HCT116 (cell line): ENCODE measurements around the gene NXN. TPM values are rescaled to one million over a fixed set of nuclear protein-coding genes. Genes with fewer than 3 reads are reported as not detected.
"Not testable (repeated sequence)": the region's sequence is repeated elsewhere in the genome, so short reads cannot be mapped to it uniquely, and the experiment has no call there.

Experiments used
- ATAC-seq: fragments of 200-7000 bp; cut with Tn5 transposase; 2 replicates; pipeline ENCODE4 v1.9.1; 2020; ENCODE audit warnings: mild to moderate bottlenecking, moderate library complexity
- BruUV-seq: library from RNA; stranded (reverse); fragments of 400-500 nt; replicated peaks from 2 replicates; lab custom pipeline; 2021; lab: Mats Ljungman, UMichigan
- CTCF ChIA-PET: fragments of 300-600 bp; sonication (Branson Sonifier 250); formaldehyde crosslinking; loops from one replicate; lab custom pipeline; 2021; ENCODE audit warnings: antibody characterized with exemption; lab: Charles Lee
- POLR2A ChIA-PET: fragments of 300-600, 350-600 bp; sonication (Branson Sonifier 250); formaldehyde crosslinking; loops from one replicate; lab custom pipeline; 2021; ENCODE audit warnings: antibody characterized with exemption; lab: Charles Lee
- RAD21 ChIA-PET, 2 experiments: fragments of 300-600 bp; sonication (Branson Sonifier 250); formaldehyde crosslinking; loops; one replicate each; lab custom pipeline; 2023; ENCODE audit warnings: low total read pairs in 2 of 2; ENCODE audit not compliant: uncharacterized antibody in 2 of 2, unreplicated experiment in 2 of 2, low non-redundant PET in 1 of 2; lab: Charles Lee
- DNase-seq: peaks from one replicate; pipeline ENCODE4 v3.0.0-alpha.2; 2010; ENCODE audit warnings: low read depth, low spot score
- H2AFZ ChIP-seq: fragments of 200-600 bp; shearing (Covaris generic), sonication (generic); 2 replicates; pipeline ENCODE4 v1.6.1; 2017; ENCODE audit warnings: low read depth, mixed run types, mixed read lengths, antibody characterized with exemption, low read length; ENCODE audit not compliant: poor library complexity, severe bottlenecking
- H3K27ac ChIP-seq: 2 replicates; pipeline ENCODE4 v1.5.1; 2012; ENCODE audit warnings: low read depth, low read length
- H3K27me3 ChIP-seq: fragments of 200-600 bp; sonication (generic); 2 replicates; pipeline ENCODE4 v1.6.1; 2016; ENCODE audit warnings: mixed run types, low read length, mixed read lengths; ENCODE audit not compliant: insufficient read depth
- H3K36me3 ChIP-seq, 2 experiments: fragments of 200-500 bp in 1 of 2; fragments of 200-600 bp in 1 of 2; sonication (Bioruptor generic) in 1 of 2; sonication (generic) in 1 of 2; 2 replicates each; pipeline versions ENCODE4 v1.5.1 to v1.6.1; 2014 to 2016; ENCODE audit warnings: low read length in 2 of 2, inconsistent platforms in 1 of 2, mixed read lengths in 1 of 2, mixed run types in 1 of 2; ENCODE audit not compliant: insufficient read depth in 2 of 2, control insufficient read depth in 1 of 2
- H3K4me1 ChIP-seq, 2 experiments: fragments of 200-600 bp in 1 of 2; sonication (generic) in 1 of 2; 2 replicates each; pipeline versions ENCODE4 v1.5.1 to v1.6.1; 2012 to 2017; ENCODE audit warnings: low read length in 2 of 2, inconsistent platforms in 1 of 2, mild to moderate bottlenecking in 1 of 2, mixed read lengths in 1 of 2, mixed run types in 1 of 2, moderate library complexity in 1 of 2; ENCODE audit not compliant: insufficient read depth in 2 of 2, control insufficient read depth in 1 of 2
- H3K4me2 ChIP-seq: fragments of 200-600 bp; sonication (generic); 2 replicates; pipeline ENCODE4 v1.6.1; 2017; ENCODE audit warnings: mixed run types, low read length, mixed read lengths
- H3K4me3 ChIP-seq, 2 experiments: fragments of 200-600 bp in 1 of 2; sonication (generic) in 1 of 2; replicated peaks in 1 of 2; 2 replicates each; pipeline ENCODE4 v1.5.1; 2011 to 2016; ENCODE audit warnings: low read length in 2 of 2, control low read depth in 1 of 2, low read depth in 1 of 2, mild to moderate bottlenecking in 1 of 2, mixed read lengths in 1 of 2, mixed run types in 1 of 2
- H3K79me2 ChIP-seq: fragments of 200-600 bp; sonication (generic); 2 replicates; pipeline ENCODE4 v1.6.1; 2017; ENCODE audit warnings: mild to moderate bottlenecking, mixed run types, low read length, moderate library complexity, mixed read lengths; ENCODE audit not compliant: insufficient read depth
- H3K9ac ChIP-seq: fragments of 200-600 bp; sonication (generic); 2 replicates; pipeline ENCODE4 v1.6.1; 2016; ENCODE audit warnings: low read length, mixed read lengths
- H3K9me2 ChIP-seq: fragments of 200-600 bp; sonication (generic), shearing (Covaris generic); 2 replicates; pipeline ENCODE4 v1.6.1; 2017; ENCODE audit warnings: mixed run types, mild to moderate bottlenecking, moderate library complexity; ENCODE audit not compliant: insufficient read depth
- H3K9me3 ChIP-seq, 2 experiments: fragments of 200-500 bp in 1 of 2; fragments of 200-600 bp in 1 of 2; sonication (Bioruptor generic) in 1 of 2; sonication (generic) in 1 of 2; 2 replicates each; pipeline ENCODE4 v1.6.1; 2014 to 2017; ENCODE audit warnings: low read length in 2 of 2, mixed read lengths in 2 of 2, inconsistent platforms in 1 of 2, low read depth in 1 of 2, mild to moderate bottlenecking in 1 of 2, mixed run types in 1 of 2, moderate library complexity in 1 of 2; ENCODE audit not compliant: control insufficient read depth in 1 of 2, insufficient read depth in 1 of 2
- H4K20me1 ChIP-seq: fragments of 200-600 bp; sonication (generic), shearing (Covaris generic); 2 replicates; pipeline ENCODE4 v1.6.1; 2017; ENCODE audit warnings: mixed run types, mild to moderate bottlenecking, moderate library complexity; ENCODE audit not compliant: insufficient read depth
- CEBPB ChIP-seq: IDR thresholded peaks from 2 replicates; pipeline ENCODE4 v1.6.1; 2012; ENCODE audit warnings: low read depth
- CTCF ChIP-seq, 3 experiments: fragments of 200-600 bp in 1 of 3; sonication (generic) in 1 of 3; IDR thresholded peaks in 2 of 3; conservative IDR thresholded peaks in 1 of 3; 2 replicates each; pipeline ENCODE4 v1.5.1; 2012 to 2017; ENCODE audit warnings: low read depth in 2 of 3, low read length in 2 of 3, antibody characterized with exemption in 1 of 3, borderline replicate concordance in 1 of 3, control low read depth in 1 of 3, mild to moderate bottlenecking in 1 of 3, mixed read lengths in 1 of 3, mixed run types in 1 of 3, moderate library complexity in 1 of 3; ENCODE audit not compliant: insufficient read depth in 1 of 3
- EGR1 ChIP-seq: IDR thresholded peaks from 2 replicates; pipeline ENCODE4 v1.6.1; 2012; ENCODE audit warnings: low read depth
- EZH2phosphoT487 ChIP-seq: fragments of 200-600 bp; IDR thresholded peaks from 2 replicates; pipeline ENCODE4 v1.6.1; 2018; ENCODE audit warnings: antibody characterized with exemption, borderline replicate concordance
- FOSL1 ChIP-seq: IDR thresholded peaks from 2 replicates; pipeline ENCODE4 v1.6.1; 2012; ENCODE audit warnings: low read depth
- POLR2A ChIP-seq: IDR thresholded peaks from 2 replicates; pipeline ENCODE4 v1.7.0; 2011; ENCODE audit warnings: borderline replicate concordance; ENCODE audit not compliant: insufficient read depth, insufficient read length; ENCODE audit errors: extremely low read depth
- POLR2AphosphoS5 ChIP-seq: IDR thresholded peaks from 2 replicates; pipeline ENCODE4 v1.6.1; 2011; ENCODE audit warnings: mild to moderate bottlenecking, low read depth, low read length, moderate library complexity
- SIN3A ChIP-seq: IDR thresholded peaks from 2 replicates; pipeline ENCODE4 v1.6.1; 2012; ENCODE audit warnings: low read depth
- TCF7L2 ChIP-seq: IDR thresholded peaks from 2 replicates; pipeline ENCODE4 v1.7.0; 2011; ENCODE audit warnings: borderline replicate concordance, inconsistent platforms; ENCODE audit not compliant: insufficient read depth, insufficient read length; ENCODE audit errors: extremely low read depth
- ZFX ChIP-seq: fragments of 450-650 bp; IDR thresholded peaks from 2 replicates; pipeline ENCODE4 v1.6.1; 2017
- intact Hi-C: fragments of 100-400 bp; cut with micrococcal nuclease; formaldehyde crosslinking; loops from 2 replicates; pipeline ENCODE4 v1.10.0; 2022
- total RNA-seq: library from RNA; stranded (reverse); gene quantifications from one replicate; pipeline ENCODE4 v1.2.1, GENCODE V29; 2021; ENCODE audit not compliant: unreplicated experiment

Gene NXN
- total RNA-seq, 1 experiment from 2014 or later, result 83.7 TPM

- DNase-seq (no peak), ATAC-seq (no peak)
- Histone ChIP-seq H3K4me1 (peaks cover 46 to 87% of the 10 kb centered on the region in 2 experiments), H3K9ac (no peak overlapping the region), H3K27ac (no peak overlapping the region), H3K27me3 (no peaks in the 10 kb centered on the region), H3K4me3 (no peak overlapping the region), H3K79me2 (peaks cover 76% of the 10 kb centered on the region), H3K36me3 (no peaks in the 10 kb centered on the region), H3K4me2 (no peak overlapping the region), H3K9me2 (no peaks in the 10 kb centered on the region), H3K9me3 (no peaks in the 10 kb centered on the region), H4K20me1 (no peaks in the 10 kb centered on the region), H2AFZ (no peak overlapping the region)
- ChIA-PET POLR2A (no interaction called here), CTCF (no interaction called here), RAD21 (no interaction called here)
- intact Hi-C loops, result no loop called here
- no TSS peak for BruUV-seq
- TF ChIP-seq CTCF (IDR thresholded peaks at IDR 0.05 in 2 of 3, conservative IDR thresholded peaks at IDR 0.05 in 1 of 3; ENCODE audit: borderline replicate concordance in 1 of 3, insufficient read depth in 1 of 3, low read depth in 2 of 3, low read length in 2 of 3), result no peak
- TF ChIP-seq EGR1, result no peak
- TF ChIP-seq POLR2A, result no peak
- TF ChIP-seq EZH2phosphoT487, result no peak
- TF ChIP-seq TCF7L2, result no peak
- no peak for TF ChIP-seq CEBPB
- TF ChIP-seq POLR2AphosphoS5, result no peak
- TF ChIP-seq FOSL1, result no peak
- TF ChIP-seq ZFX, result no peak
- TF ChIP-seq SIN3A, result no peak
Observed at GRCh38 chr17:907725-908124, 71.9 kb downstream of the NXN start.

- Histone ChIP-seq H3K4me1 (peaks cover 30 to 68% of the 10 kb centered on the region in 2 experiments), H3K79me2 (peaks cover 78% of the 10 kb centered on the region)
- H3K36me3 ChIP-seq, H3K4me2 ChIP-seq, H3K9me3 ChIP-seq, intact Hi-C loops, POLR2A ChIA-PET, H3K27ac ChIP-seq, H3K4me3 ChIP-seq, H3K9me2 ChIP-seq, DNase-seq, ATAC-seq, H3K9ac ChIP-seq, H4K20me1 ChIP-seq, H3K27me3 ChIP-seq, CTCF ChIA-PET, BruUV-seq, H2AFZ ChIP-seq: not testable (repeated sequence)
- RAD21 ChIA-PET, result interaction anchor here in 1 of 2 experiments (0.6 kb wide), 1 partner anchor 42 kb away, joined by 3 read pairs; no protein-coding TSS in a partner anchor
Observed at GRCh38 chr17:905708-906107, 73.9 kb downstream of the NXN start.
